PC-9 (cell line): ENCODE measurements around the gene RBMS3.

ENCODE experiments used
- CTCF ChIP-seq: fragments of 200-600 bp; sonication (generic); conservative IDR thresholded peaks from 2 replicates; pipeline ENCODE4 v1.6.1; 2017; ENCODE audit warnings: mixed run types, antibody characterized with exemption, mild to moderate bottlenecking, moderate library complexity
- EZH2 ChIP-seq: fragments of 200-600 bp; sonication (generic); IDR thresholded peaks from 2 replicates; pipeline ENCODE4 v1.8.0; 2017; ENCODE audit warnings: antibody characterized with exemption, low read depth

GRCh38 chr3:29412110-29412509 is 131.2 kb downstream of the RBMS3 start:
- TF ChIP-seq CTCF (no peak), EZH2 (no peak)
